Forelimb muscle (tissue), 1 donor: ENCODE results near the gene TMEM126B. TPM values are rescaled to one million over a fixed set of nuclear protein-coding genes. Genes with fewer than 3 reads are reported as not detected.
"Not testable (repeated sequence)": the region's sequence is repeated elsewhere in the genome, so short reads cannot be mapped to it uniquely, and the experiment has no call there.

ENCODE experiments used
- DNase-seq: peaks from one replicate; pipeline ENCODE4 v3.0.0-alpha.2; 2013; ENCODE audit warnings: low read depth
- polyA plus RNA-seq: library from polyadenylated mRNA; unstranded; fragments of 120-200 nt; gene quantifications from one replicate; pipeline ENCODE4 v1.2.1, GENCODE V29; 2013; ENCODE audit not compliant: insufficient read length

TMEM126B gene
- 40.6 TPM for polyA plus RNA-seq

- DNase-seq, result peak; percentile 94
Observed at GRCh38 chr11:85627998-85628770, at the start of gene TMEM126B. TMEM126B (plus strand) TSS chr11:85628593; CDS start chr11:85628608, 15 bp downstream.

- no peak for DNase-seq
Observed at GRCh38 chr11:85582111-85582510, 46.3 kb upstream of the TMEM126B start.

GRCh38 chr11:85589373-85589772 is 39.0 kb upstream of the TMEM126B start:
- no peak for DNase-seq

- DNase-seq, result no peak
Observed at GRCh38 chr11:85590848-85591483, 37.4 kb upstream of the TMEM126B start.

- no peak for DNase-seq
Observed at GRCh38 chr11:85595285-85595884, 33.0 kb upstream of the TMEM126B start.

- no peak for DNase-seq
Observed at GRCh38 chr11:85596886-85597285, 31.5 kb upstream of the TMEM126B start.

GRCh38 chr11:85599083-85599482 is 29.3 kb upstream of the TMEM126B start:
- DNase-seq, result no peak

GRCh38 chr11:85602526-85603213 is 25.7 kb upstream of the TMEM126B start:
- DNase-seq, result no peak

- DNase-seq, result no peak
Observed at GRCh38 chr11:85603220-85603619, 25.2 kb upstream of the TMEM126B start.

- DNase-seq, result not testable (repeated sequence)
Observed at GRCh38 chr11:85606237-85606636, 22.2 kb upstream of the TMEM126B start.

- DNase-seq, result not testable (repeated sequence)
Observed at GRCh38 chr11:85608621-85609020, 19.8 kb upstream of the TMEM126B start.

GRCh38 chr11:85609286-85609685 is 19.1 kb upstream of the TMEM126B start:
- DNase-seq, result not testable (repeated sequence)

- not testable (repeated sequence) for DNase-seq
Observed at GRCh38 chr11:85611643-85612042, 16.8 kb upstream of the TMEM126B start.

GRCh38 chr11:85619499-85619898 is 8.9 kb upstream of the TMEM126B start:
- DNase-seq, result no peak

GRCh38 chr11:85620256-85620655 is 8.1 kb upstream of the TMEM126B start:
- no peak for DNase-seq

GRCh38 chr11:85626496-85626895 is 1.9 kb upstream of the TMEM126B start:
- DNase-seq, result no peak

- no peak for DNase-seq
Observed at GRCh38 chr11:85627332-85627997, 928 bp upstream of the TMEM126B start, which contains the start of gene DLG2. DLG2 (minus strand) TSS chr11:85627344.

GRCh38 chr11:85628771-85629341 is 463 bp downstream of the TMEM126B start:
- no peak for DNase-seq

- DNase-seq, result no peak
Observed at GRCh38 chr11:85634747-85635146, 6.4 kb downstream of the TMEM126B start.

- DNase-seq, result no peak
Observed at GRCh38 chr11:85643191-85643614, 14.8 kb downstream of the TMEM126B start.

GRCh38 chr11:85647078-85647477 is 18.7 kb downstream of the TMEM126B start:
- no peak for DNase-seq
